ENCODE measurements around the gene C3orf18.

C3orf18 gene

DNA sequence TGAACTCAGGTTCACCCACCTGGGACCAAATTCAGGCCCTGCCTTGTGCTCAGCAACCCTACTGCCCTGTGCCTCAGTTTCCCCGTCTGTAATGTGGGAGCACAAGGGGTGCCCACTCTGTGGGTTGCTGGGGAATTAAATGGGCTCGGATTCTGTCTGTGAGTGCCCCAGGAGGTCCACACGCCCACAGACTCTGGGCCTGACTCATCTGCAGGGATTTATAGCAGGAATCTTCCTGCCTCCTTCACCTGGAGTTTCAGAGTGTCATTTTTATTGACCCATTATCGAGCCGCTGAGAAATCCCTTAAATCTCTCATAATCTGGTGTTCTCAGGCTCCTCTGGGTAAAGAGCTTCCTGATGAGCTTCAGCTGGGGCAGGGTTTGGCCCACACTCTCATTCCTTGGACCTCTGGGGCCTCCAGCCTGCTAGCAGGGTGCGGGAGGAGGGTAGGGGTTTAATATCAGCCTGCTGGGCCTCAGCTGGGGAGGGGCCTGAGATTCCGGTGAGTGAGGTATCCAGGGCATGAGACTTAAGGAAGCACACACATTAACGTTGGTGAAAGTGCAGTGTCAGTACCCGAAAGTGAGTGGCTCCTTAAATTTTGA is 16.4 kb downstream of the C3orf18 start:
- no peak for DNase-seq (ENCODE audit: low read depth)

DNA sequence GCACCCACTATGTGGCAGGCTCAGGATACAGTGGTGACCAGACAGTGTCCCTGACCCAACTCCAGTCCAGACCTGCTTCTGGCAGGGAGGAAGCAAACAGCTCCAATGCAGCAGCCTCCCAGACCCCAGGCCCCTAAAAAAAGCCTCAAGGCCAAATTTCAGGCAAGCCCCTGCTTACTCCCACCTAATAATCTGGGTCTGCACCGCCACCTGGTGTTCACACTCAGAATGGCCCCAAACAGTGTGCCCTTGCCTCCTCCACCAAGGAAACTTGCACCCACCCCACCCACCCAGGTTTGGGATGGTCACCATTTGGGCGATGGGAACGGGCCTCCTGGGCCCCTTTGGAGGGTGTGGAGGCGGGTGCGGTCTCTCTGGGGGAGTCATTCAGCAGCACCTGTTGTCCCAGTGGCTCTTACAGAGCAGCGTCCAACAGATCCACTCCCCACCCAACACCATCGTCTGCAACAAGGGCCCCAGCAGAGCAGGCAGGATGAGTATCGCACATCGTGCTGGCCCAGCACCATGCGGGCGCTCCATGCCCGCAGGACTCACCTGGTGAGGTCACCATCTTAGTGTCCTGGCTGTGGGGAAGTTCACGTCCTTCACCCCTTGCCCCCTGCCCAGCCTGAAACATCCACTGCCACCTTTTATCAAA is 17.3 kb downstream of the C3orf18 start:
- DNase-seq (ENCODE audit: low read depth): peak; percentile 57

DNA sequence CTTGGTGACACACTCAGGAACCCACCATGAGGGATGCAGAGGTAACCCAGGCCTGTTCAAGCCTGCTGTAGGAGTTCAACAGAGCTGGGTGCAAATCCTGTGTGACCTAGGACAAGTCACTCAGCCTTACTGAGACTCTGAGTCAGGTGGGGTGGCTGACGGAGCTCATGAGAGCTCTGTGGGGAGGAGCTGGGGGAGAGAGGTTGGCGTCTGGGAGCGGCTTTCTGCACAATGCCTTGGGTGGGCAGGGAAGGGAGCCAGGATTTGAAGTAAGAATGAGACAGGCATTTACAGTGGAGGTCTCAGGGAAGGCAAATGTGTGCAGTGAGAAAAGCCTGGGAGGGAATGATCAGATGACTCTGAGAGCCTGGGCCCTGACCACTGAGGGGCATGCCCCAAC is 18.3 kb downstream of the C3orf18 start:
- no peak for DNase-seq (ENCODE audit: low read depth)

DNA sequence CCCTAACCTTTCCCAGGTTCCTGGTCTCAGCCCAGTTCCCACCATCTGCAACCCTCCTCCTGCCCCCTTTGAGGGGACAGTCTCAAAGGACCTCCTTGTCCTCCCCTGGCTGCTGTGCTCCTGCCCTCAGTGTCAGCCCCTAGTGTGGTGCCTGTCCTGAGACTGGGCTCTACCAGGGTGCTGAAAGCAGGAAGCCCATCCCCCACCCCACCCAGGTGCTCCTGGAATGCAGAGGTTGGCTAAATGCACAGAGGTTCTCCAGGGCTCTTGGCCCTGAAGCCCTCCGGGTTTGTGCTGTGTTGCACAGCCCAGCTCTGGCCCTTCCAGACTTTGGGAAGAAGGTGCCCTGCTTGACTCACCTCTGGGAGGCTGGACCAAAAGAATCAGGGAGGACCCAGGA is 21.8 kb downstream of the C3orf18 start:
- DNase-seq (ENCODE audit: low read depth): no peak

DNA sequence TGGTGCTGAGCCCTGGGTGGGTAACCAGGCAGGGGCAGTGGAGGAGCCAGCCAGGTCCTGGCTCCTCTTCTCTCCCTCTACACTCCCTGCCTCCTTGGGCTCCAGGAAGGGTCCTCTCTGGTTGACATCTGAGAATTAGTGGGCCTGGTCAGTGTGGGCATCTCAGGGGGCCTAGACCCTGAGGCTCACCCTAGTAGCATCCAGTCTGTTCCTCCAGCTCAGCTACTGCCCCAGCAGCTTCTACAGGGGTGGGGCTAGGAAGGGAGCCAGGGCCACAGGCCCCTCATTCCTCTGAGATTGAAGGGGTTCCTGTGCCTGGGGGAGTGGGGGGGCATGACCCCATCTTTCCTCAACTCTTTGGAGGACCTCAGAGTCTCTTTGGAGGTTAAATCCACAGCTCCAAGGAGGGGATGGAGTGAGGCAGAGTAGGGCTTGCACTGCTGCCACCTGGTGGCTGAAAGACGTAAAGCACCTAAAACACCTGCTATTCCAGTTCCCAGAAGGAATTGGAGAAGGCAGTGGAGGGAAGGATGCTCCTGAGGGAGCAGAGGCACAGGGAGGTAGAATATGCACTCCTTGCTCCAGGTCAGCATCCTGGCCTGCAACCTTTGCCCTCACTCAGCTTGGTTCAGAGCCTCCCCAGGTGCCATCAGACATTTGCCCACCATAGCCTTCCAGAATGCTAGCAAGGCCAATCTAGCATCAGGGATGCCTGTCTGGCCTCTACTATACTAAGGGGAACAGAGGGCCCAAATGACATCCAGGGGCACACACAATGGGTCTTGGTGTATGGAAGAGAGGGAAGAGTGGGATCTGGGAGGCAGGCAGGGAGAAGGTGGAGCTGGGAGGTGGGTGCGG is 25.1 kb downstream of the C3orf18 start:
- DNase-seq (ENCODE audit: low read depth): peak; percentile 48

DNA sequence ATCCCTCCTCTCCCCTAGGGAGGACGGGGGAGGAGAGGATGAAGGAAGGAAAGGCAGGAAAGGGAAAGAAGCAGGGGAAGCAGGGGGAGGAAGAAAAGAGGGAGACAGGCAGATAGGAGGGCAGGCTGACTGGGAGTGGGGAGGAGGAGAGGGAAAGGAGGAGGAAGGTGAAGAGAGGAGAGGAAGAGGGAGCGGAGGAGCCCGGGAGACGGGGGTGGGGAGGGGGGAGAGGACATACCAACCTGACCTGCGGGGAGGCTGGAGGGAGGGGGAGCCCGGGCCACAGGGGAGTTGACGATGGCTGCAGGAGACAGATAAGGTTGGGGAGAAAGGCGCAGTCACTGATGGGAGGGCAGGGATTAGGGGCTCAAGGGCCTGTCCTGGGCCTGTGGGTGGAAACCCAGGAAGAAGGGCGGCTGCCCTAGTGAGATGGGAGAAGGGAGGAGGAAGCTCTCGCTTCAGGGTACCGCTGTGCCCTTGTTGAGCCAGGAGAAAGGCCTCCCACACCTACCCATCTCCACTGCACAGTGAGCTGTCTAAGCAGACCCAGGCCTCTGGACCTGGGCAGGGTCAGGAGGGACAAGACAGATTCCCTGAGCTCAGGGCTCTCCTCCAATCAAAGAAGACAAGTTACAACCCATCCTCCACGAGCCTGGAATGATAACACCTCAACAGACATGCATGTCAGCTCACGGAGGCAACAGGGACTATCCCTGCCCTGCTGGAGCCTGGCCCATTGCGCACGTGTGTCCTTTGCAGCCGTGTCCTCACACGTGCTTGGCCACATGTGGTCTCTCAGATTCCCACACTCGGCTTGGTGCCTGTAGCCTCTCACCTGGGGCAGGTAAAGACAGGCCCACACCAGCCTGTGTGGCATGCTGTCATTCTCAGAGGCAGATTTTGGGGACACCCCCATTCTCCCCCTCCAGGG is 27.9 kb downstream of the C3orf18 start:
- DNase-seq (ENCODE audit: low read depth): no peak

DNA sequence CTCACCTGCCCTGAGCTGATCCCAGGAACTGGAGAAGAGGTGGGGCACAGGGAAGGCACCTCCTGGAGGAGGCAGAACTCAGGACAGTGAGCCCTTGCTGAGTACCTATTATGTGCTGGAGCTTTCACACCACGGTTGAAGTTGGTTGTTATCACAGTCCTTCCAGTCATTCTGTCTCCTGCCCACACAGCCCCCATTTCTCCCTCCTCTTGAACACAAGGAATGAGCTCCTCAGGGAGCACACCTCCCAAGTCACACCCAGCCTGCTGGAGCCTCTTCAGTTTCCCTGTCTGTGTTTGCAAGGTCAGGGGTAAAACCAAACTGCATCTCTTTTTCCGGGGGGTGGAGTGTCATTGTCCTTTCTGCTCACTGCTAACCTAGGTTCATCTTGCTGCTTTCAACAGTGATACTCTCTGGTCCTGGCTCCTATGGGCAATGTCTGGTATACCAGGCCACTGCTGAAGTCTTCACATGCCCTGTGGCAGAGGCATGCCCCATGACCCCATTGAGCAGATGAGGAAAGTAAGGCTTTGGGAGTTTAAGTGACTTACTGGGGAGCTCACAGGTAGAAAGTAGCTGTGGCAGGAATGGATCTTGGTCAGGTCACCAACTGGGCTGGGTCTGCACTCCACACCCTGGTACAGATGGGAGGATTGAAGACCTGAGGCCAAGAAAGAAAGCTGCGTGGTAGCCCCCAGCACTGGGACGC is 30.0 kb downstream of the C3orf18 start:
- DNase-seq (ENCODE audit: low read depth): no peak

DNA sequence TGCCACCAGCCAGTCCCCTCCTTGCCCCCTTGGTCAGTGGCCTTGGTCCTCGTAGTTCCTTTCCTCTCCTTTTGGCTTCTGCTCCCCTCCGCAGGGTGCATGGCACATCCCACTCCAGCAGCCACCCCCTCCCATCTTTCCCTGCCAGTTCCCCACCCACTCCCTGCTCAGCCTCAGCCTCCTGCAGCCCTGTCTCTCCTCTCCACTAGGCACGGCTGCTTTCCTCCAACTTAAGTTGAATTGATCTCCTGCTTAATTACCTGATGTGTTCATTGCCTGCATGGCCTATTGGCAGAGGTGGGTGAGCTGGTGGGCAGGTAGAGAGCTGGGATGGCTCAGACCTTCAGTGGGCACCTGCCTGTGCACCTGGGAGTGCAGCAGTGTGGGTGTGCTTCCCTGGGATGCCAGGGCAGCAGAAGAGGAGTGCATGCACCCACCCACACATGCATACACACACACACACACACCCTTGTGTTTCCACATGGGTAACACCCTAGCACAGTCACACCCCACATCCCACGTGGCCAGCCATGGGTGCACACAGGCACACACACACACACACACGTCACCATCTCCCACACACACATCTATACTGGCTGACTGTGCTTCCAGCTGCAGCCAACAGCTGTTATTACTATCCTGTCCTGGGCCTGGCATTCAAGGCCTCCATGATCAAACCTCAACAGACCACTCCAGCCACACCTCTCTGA is 30.9 kb downstream of the C3orf18 start:
- no peak for DNase-seq (ENCODE audit: low read depth)

DNA sequence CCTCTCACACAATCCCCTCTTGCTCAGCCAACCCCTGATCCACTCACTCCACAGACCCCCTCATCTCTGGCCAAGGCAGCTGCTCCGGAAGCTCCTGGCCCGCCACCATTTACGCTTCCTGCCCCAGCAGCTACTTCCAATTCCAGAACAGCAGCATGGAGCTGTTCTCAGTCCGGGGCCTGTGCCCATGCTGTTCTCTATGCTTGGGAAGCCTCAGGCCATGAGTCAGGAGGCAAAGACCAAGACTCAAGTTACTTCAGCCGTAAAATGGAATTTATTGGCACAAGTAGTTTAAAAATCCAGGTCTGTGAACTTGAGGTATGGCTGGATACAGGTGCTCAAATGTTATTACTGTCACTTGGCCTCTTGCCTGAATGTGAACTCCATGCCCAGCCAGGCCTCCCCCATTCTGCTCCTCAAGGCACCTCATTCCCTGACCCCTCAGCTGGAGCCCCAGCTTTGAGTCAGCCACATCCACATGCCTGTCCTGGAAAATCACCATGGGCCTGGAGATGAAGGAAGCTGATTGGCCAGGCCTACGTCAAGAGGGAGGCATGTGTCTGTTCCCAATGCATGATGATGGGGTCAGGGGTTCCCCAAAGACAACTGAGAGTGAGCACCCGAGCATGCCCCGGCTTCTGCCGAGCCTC is 32.7 kb downstream of the C3orf18 start:
- no peak for DNase-seq (ENCODE audit: low read depth)

DNA sequence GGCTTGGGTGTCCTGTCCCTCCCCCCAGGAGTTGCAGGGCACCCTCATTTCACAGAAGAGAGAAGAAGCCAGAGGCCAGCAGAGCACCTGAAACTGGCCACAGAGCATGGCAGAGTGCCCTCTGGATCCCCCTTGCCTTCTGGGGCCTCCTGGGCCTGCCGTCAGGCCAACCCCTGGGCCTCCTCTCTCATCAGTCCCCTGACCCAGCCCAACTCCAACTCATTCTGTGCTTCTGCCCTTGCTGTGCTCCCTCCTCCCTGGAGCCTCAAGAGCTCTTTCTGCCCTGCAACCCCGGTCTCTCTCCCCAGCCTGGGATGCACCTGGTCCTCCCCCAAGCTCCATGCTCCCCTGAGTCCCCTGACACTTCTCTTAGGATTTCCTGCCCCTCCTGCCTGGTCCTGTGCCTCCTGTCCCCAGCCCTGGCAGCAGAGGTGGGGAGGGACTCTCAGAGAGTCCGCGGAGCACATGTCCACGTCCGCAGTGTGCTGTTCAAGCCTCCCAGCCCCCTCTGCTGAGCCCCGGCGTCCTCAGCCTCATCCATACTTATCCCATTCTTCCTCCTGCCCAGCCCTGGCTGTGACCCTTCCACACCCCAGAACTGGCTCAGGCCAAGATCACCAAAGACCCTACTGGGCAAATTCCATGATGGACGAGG is 33.6 kb downstream of the C3orf18 start:
- no peak for DNase-seq (ENCODE audit: low read depth)

DNA sequence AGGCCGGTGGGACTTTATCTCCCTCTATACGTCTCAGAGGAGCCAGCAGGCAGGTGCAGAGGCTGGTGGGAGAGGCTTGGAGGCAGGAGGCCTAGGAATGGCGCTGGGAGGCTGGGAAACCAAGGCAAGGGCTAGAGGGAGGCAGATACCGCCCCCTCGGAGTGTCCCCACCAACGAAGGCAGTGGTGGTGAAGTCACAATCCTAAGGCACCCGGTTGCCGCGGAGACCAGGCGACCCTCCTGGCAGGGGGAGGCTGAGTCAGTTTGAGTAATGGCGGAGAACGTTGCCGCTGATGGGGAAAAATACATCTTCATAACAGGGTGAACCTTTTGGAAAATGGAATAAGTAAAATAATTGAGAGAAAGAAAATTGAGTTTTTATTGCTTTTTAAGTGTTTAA is 34.2 kb downstream of the C3orf18 start:
- DNase-seq (ENCODE audit: low read depth): no peak

DNA sequence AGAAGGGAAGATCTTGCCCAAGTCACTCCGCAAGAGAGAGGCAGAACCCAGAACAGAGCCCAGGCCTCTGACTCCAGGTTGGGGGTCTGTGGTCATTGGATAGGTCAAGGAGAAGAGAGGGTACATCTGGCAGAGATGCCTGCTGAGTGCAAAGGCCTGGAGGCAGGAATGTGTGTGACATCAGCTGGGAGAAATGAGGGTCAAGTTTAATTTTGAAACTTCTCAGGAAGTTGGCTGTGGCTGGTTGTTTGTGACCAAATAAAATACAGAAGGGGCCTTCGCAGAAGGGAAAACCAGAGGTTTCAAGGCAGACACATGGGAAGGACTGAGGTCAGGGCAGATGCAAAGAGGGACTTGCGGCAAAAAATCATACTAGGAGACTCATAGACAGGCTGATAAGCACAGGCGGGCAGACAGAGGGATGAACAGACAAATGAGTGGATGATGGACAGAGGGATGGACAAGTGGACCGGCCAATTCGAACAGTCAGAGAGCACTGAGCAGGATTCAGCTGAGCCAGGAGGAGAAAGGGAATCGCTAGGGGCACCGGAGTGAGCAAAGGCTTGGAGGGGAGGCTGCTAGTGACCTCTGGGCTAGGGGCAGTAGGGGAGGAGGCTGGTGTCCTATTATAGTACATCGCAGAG is 35.4 kb downstream of the C3orf18 start:
- DNase-seq (ENCODE audit: low read depth): no peak

DNA sequence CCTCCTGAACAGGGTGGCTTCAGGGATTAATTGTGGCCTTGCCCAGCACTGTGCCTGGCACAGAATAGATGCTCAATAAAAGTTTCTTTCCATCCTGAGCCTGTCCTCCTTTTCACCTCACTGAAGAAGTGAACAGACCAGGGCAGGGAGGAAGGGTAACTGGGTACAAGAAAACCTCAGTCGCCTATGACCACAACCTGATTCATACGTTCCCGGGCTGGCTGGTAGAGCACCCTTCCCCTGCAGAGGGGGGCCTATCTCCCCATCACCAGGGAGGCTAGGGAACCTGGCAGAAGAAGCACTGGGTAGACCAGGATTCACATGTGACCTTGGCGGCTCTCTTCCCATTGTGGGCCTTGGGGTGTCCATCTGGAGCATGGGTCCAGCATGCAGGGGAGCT is 36.3 kb downstream of the C3orf18 start:
- no peak for DNase-seq (ENCODE audit: low read depth)

DNA sequence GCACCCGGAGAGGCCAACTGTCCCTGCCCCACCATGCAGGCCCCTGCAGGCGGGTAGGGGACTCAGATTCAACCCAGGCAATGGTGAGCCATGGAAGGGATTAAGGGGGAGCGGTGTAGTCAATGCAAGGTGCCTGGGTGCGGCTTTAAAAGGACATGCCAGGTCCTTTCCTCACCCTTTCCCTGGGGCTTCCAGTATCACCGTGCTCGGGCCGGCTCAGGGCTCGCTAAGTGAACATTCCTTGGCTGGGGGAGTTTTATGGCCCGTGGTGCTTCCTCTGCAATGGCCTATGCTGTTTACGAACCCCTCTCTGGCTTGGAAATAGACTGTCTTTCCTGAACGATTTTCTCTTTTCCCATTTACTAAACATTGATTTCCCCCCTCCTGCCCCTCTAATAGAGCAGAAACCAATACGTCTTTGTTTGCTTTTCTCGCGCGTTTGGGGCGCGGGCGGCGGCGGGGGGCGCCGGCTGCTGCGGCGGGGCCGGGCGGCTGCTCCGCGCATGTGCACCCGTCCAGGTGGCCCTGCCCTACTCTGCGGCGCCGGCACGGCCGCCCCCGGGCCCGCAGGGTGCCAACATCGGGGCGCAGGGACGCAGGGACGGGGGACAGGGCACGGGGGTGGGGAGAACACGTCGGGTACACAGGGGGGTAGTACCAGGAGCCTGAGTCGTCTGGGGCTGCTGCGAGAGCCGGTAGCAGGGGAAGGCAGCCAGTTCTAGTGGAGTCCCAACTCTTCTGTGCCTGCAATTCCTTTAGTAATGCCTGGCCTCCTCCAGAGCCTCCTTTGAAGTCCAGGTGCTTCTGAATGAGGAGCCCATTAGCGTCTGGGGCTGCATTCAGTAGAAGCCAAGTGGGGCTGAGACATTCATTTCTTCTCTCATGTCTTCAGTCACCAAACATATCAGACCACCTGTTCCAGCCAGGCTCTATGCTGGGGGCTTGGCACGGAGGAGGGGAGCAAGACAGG is 37.3 kb downstream of the C3orf18 start:
- no peak for DNase-seq (ENCODE audit: low read depth)

DNA sequence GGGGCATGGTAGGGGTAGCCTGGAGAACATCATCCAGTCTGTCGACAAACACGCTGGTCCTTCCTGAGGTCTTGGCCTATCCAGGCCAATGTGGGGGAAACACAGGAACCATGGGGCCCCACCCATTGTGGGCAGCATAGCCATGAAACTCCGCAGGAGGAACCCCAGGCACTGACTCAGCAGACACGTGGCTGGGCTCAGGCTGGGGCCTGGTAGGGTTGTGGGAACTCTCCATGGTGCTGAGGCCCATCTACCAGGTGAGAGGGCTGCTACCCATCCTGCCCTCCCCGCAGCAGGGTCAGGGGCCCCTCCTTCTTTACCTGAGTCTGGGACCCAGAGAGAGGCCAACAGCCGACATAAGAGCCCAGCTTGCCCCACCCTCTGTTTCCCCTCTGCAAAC is 41.6 kb downstream of the C3orf18 start:
- DNase-seq (ENCODE audit: low read depth): peak; percentile 8

DNA sequence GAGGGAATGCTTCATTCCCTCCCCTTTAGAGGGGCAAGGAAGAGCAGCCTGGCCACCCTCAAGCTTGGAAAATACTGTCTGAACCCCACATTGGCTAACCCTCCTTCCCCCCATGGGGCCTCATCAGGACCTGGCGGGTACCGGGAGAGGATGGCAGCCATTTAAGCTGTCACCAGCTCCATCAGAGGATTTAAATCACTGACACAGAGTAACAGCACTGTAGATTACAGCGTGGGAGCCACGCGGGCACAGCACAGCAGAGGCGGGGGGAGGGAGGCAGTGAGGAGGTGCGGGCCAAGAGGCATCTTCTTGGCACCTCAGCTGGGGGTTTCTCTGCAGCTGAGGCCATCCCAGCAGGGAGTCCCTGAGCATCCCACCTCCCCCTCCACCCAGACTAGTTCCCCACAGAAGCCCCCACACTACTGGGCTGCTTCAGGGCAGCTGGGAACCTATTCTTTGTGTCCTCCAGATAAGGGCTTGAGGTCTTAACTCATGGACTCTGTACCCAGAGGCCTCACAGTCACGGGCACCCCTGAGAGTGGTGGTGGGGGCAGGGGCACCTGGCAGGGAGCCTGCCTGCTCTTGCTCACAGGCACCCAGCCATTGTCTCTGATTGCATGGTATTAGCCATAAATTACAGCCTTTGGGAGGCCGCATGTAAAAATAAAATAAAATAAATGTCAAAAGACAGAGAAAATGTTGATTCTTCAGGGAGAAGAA is 42.2 kb downstream of the C3orf18 start:
- no peak for DNase-seq (ENCODE audit: low read depth)

DNA sequence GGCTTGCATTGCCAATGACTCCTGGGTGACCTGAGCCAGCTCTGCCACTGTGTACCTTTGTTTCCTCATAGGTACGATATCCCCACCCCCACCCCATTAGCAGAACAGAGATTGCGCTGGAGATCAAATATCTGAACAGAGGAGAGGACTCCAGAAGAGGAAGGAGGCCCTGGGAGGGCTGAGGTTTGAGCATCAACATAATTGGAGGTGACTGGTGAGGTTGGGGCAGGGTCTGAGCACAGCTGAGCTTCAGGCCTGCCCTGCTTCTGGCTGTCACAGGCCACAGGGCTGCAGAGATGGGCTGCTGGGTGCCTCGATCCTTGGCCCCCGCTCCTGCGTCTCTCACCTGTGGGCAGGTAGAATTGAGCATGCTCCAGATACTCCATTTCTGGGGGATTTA is 42.8 kb downstream of the C3orf18 start:
- no peak for DNase-seq (ENCODE audit: low read depth)
